ENCODE data around the gene GRK1. TPM values are rescaled to one million over a fixed set of nuclear protein-coding genes. Genes with fewer than 3 reads are reported as not detected.

Gene GRK1
- total RNA-seq, 1 donor from 2014 or later: 1.5 TPM

DNA sequence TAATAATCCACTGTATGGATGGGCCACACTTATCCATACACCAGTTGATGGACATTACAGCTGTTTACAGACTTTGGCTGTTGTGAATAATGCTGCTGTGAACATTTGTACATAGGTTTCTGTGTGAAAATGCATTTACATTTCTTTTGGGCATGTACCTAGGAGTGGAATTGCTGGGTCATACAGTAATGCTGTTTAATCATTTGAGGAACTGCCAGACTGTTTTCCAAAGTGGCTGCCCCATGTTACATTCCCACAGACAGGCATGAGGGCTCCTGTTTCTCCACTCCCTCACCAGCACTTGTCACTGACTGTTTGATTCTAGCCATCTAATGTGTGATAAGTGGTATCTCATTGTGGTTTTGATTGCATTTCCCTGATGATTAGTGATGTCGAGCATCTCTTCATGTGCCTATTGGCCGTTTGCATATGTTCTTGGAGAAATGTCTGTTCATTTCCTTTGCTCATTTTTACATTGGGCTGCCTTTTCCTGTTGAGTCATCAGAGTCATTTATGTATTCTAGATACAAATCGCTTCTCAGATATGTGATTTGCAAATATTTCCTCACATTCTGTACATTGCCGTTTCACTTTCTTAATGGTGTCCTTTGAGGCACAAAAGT lies 104.8 kb downstream of the GRK1 start:
- H3K27me3 Mint-ChIP-seq (ENCODE audit: low read depth): peaks cover 5% of the 10 kb centered on the region
- H3K27ac Mint-ChIP-seq (ENCODE audit: unreplicated experiment): no peak overlapping the region
- TF ChIP-seq, protein P1, sequence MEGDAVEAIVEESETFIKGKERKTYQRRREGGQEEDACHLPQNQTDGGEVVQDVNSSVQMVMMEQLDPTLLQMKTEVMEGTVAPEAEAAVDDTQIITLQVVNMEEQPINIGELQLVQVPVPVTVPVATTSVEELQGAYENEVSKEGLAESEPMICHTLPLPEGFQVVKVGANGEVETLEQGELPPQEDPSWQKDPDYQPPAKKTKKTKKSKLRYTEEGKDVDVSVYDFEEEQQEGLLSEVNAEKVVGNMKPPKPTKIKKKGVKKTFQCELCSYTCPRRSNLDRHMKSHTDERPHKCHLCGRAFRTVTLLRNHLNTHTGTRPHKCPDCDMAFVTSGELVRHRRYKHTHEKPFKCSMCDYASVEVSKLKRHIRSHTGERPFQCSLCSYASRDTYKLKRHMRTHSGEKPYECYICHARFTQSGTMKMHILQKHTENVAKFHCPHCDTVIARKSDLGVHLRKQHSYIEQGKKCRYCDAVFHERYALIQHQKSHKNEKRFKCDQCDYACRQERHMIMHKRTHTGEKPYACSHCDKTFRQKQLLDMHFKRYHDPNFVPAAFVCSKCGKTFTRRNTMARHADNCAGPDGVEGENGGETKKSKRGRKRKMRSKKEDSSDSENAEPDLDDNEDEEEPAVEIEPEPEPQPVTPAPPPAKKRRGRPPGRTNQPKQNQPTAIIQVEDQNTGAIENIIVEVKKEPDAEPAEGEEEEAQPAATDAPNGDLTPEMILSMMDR (conservative IDR thresholded peaks at IDR 0.05): no peak
- no peak for DNase-seq (ENCODE audit: low read depth, low spot score)
- no peaks in the 10 kb centered on the region for H3K36me3 Mint-ChIP-seq (ENCODE audit: low read depth)
- no peak overlapping the region for H3K4me3 Mint-ChIP-seq
- H3K4me1 Mint-ChIP-seq: no peaks in the 10 kb centered on the region
- H3K9me3 Mint-ChIP-seq: peaks cover 5% of the 10 kb centered on the region

DNA sequence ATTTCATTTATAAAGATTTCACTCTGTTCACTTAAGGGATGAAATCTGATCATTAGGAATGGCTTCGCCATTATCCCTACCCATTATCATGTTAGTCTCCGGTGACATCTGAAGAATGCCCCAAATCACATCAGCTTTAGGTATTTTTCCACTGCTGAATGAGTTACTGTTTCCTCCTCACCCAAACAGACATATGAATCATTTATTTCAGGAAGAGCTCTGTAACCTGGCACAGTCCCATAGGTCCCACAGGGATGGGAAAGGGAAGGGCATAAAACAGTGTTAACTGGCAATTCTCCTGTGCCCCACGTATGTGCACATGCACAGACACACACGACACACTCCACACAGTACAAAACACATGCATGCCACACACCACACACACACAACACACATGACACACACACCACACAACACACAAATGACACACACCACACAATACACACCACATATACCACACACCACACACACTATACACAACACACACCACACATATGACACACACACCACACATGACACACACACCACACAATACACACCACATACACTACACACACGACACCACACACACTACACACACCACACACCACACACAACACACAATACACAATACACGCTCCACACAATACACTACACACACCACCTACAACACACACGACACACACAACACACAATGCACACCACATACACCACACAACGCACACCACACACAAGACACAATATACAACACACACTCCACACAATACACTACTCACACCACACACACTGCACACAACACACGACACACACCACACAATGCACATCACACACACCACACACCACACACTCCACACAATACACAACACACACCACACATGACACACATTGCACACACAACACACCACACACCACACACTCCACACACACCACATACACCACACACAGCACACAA lies 107.4 kb downstream of the GRK1 start:
- H3K4me3 Mint-ChIP-seq: no peak overlapping the region
- no peaks in the 10 kb centered on the region for H3K4me1 Mint-ChIP-seq
- H3K27ac Mint-ChIP-seq (ENCODE audit: unreplicated experiment): no peak overlapping the region
- TF ChIP-seq, protein P1 (conservative IDR thresholded peaks at IDR 0.05): no peak
- DNase-seq (ENCODE audit: low read depth, low spot score): no peak
- H3K36me3 Mint-ChIP-seq (ENCODE audit: low read depth): no peaks in the 10 kb centered on the region
- H3K27me3 Mint-ChIP-seq (ENCODE audit: low read depth): peaks cover 26% of the 10 kb centered on the region
- peaks cover 5% of the 10 kb centered on the region for H3K9me3 Mint-ChIP-seq

DNA sequence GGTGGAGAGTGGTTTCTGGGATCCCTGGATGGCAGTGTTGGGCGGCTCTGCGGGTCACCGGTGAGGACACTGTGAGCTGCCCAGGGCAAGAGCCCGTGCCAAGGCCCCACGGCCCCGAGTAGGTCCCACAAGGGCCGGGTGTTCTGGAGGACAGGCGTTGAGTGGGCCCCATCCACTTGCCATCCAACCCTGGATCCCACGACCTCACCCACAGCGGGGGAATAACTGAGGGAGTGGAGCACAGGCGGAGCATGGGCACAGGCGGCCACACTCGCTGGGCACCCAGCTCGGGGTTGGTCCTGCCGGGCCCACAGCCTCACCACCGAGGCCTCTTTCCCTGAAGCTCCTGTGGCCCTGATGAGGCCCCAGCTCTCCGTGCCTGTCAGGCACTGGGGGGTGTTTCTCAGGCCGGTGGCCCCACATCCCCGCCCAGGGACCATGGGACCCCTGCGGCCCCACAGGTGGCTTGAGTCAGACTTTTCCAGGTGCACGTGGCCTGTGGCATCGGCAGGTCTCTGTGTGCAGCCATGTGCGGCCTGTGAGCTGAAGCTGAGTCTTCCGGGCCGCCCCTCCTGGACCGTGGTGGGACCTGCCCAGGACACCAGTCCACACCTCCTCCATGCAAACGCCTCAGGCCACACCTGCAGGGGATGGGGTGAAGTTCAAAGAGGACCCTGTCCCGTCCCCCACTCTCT lies 108.6 kb downstream of the GRK1 start:
- Mint-ChIP-seq H3K4me1 (no peaks in the 10 kb centered on the region), H3K4me3 (no peak overlapping the region), H3K27ac (ENCODE audit: unreplicated experiment) (no peak overlapping the region), H3K9me3 (peaks cover 5% of the 10 kb centered on the region), H3K36me3 (ENCODE audit: low read depth) (no peaks in the 10 kb centered on the region), H3K27me3 (ENCODE audit: low read depth) (peaks cover 37% of the 10 kb centered on the region)
- DNase-seq (ENCODE audit: low read depth, low spot score): no peak
- TF ChIP-seq, protein P1 (conservative IDR thresholded peaks at IDR 0.05): no peak

DNA sequence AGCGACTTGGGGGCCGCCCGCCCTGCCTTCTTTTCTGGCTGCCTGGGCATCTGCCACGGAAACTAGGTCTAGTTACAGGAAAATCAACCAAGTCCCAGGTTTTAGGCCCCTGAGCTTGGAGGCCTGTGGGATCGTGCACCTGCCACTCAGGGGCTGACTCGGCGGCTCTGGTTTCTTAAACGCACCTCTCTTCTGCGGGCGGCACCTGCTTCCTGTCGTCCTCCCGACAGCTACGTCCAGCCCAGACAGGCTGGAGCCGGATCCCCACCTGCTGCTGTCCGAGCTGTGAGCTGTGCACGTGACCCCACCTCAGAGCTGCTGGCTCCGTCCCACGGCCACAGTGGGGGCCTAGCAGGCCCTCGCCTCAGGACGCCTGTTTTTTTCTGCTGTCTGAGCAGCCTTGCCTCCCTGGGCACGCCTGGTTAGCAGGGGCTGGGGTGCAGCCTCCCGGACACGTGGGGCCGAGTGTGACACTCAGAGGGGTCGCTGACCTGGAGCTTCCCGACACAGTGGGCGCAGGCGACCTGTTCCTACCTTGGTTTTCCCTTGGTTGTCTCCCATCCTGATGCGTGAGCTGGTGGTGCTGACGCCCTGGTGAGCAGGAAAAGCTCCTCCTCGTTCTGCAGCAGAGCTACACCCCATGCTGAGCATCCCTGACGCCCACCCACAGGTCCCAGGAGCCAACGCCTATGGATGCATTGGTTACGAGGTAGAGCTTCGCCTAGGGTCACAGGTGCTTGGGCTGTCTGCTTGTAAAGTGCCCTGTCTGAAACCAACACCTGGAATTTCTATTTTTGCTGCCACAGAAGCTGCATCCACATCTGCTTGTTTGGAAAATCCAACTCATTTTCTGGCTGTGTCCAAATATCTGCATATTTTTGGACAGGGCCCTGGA lies 109.5 kb downstream of the GRK1 start:
- DNase-seq (ENCODE audit: low read depth, low spot score): no peak
- no peak overlapping the region for H3K27ac Mint-ChIP-seq (ENCODE audit: unreplicated experiment)

More for the DNA sequence above, 109.5 kb downstream of the GRK1 start:
- no peaks in the 10 kb centered on the region for H3K36me3 Mint-ChIP-seq (ENCODE audit: low read depth)
- no peaks in the 10 kb centered on the region for H3K4me1 Mint-ChIP-seq
- no peak overlapping the region for H3K4me3 Mint-ChIP-seq
- H3K9me3 Mint-ChIP-seq: peaks cover 5% of the 10 kb centered on the region
- peaks cover 41% of the 10 kb centered on the region for H3K27me3 Mint-ChIP-seq (ENCODE audit: low read depth)
- TF ChIP-seq, protein P1 (conservative IDR thresholded peaks at IDR 0.05): no peak

Data from neural crest cell (in vitro differentiated cells).